GM19240 (cell line): Measurements from ENCODE around the gene C13orf42.
A peak's percentile ranks its signal among the peaks of the same experiment; 100 is the strongest.

ENCODE experiments used
- DNase-seq: peaks from one replicate; pipeline ENCODE4 v3.0.0; 2011; ENCODE audit warnings: low spot score; ENCODE audit not compliant: insufficient read length

C13orf42 gene

GRCh38 chr13:51111174-51111573 lies at the start of gene C13orf42:
C13orf42 (minus strand) TSS chr13:51111274; CDS start chr13:51111209, 65 bp downstream.
- DNase-seq = no peak

GRCh38 chr13:51158880-51159518 lies 47.9 kb upstream of the C13orf42 start:
- DNase-seq = no peak

- DNase-seq = no peak
Measured at GRCh38 chr13:51158365-51158764, 47.3 kb upstream of the C13orf42 start.

GRCh38 chr13:51156648-51157047 lies 45.6 kb upstream of the C13orf42 start:
- DNase-seq = no peak

GRCh38 chr13:51155776-51156515 lies 44.9 kb upstream of the C13orf42 start:
- DNase-seq = no peak

- DNase-seq = no peak
Measured at GRCh38 chr13:51155161-51155560, 44.1 kb upstream of the C13orf42 start.

GRCh38 chr13:51154029-51154555 lies 43.0 kb upstream of the C13orf42 start:
- no peak for DNase-seq

- no peak for DNase-seq
Measured at GRCh38 chr13:51153527-51153926, 42.5 kb upstream of the C13orf42 start.

GRCh38 chr13:51152701-51153100 lies 41.6 kb upstream of the C13orf42 start:
- DNase-seq = no peak

- no peak for DNase-seq
Measured at GRCh38 chr13:51151463-51151862, 40.4 kb upstream of the C13orf42 start.

- no peak for DNase-seq
Measured at GRCh38 chr13:51148952-51149573, 38.0 kb upstream of the C13orf42 start.

GRCh38 chr13:51148223-51148951 lies 37.3 kb upstream of the C13orf42 start:
- no peak for DNase-seq

GRCh38 chr13:51147732-51148131 lies 36.7 kb upstream of the C13orf42 start:
- no peak for DNase-seq

- DNase-seq = no peak
Measured at GRCh38 chr13:51146667-51147066, 35.6 kb upstream of the C13orf42 start.

- DNase-seq = no peak
Measured at GRCh38 chr13:51137250-51137649, 26.2 kb upstream of the C13orf42 start.

GRCh38 chr13:51136276-51136980 lies 25.4 kb upstream of the C13orf42 start:
- DNase-seq = no peak

- DNase-seq = no peak
Measured at GRCh38 chr13:51134763-51135365, 23.8 kb upstream of the C13orf42 start.

GRCh38 chr13:51130348-51130747 lies 19.3 kb upstream of the C13orf42 start:
- DNase-seq = no peak

- peak; percentile 30 for DNase-seq
Measured at GRCh38 chr13:51125495-51126226, 14.6 kb upstream of the C13orf42 start.
